CD8-positive, alpha-beta memory T cell (primary cell): ENCODE results near the gene LYL1. TPM values are rescaled to one million over a fixed set of nuclear protein-coding genes. Genes with fewer than 3 reads are reported as not detected.
A peak's percentile ranks its signal among the peaks of the same experiment; 100 is the strongest.

Experiments
- CTCF ChIA-PET: fragments of 350-600 bp; sonication (Branson Sonifier 250); formaldehyde crosslinking; loops from one replicate; lab custom pipeline; 2021; ENCODE audit warnings: antibody characterized with exemption; lab: Charles Lee
- POLR2A ChIA-PET: fragments of 350-600 bp; sonication (Branson Sonifier 250); formaldehyde crosslinking; loops from one replicate; lab custom pipeline; 2021; ENCODE audit warnings: antibody characterized with exemption; lab: Charles Lee
- DNase-seq, 5 donors: peaks; one replicate each; pipeline versions ENCODE4 v3.0.0 to v3.0.0-alpha.2; 2020 to 2022; ENCODE audit warnings: mixed read lengths in 1 of 5
- H3K27ac ChIP-seq: one replicate; pipeline ENCODE4 v1.7.0; 2013; ENCODE audit warnings: low read depth, mild to moderate bottlenecking, low read length, moderate library complexity
- H3K27me3 ChIP-seq: 2 replicates; pipeline ENCODE4 v1.7.0; 2013; ENCODE audit warnings: low read length, mild to moderate bottlenecking; ENCODE audit not compliant: insufficient read depth, poor library complexity, severe bottlenecking
- H3K36me3 ChIP-seq: 2 replicates; pipeline ENCODE4 v1.7.0; 2013; ENCODE audit warnings: mild to moderate bottlenecking, low read length, moderate library complexity; ENCODE audit not compliant: insufficient read depth
- H3K4me1 ChIP-seq: 2 replicates; pipeline ENCODE4 v1.7.0; 2013; ENCODE audit warnings: mild to moderate bottlenecking, low read length, moderate library complexity; ENCODE audit not compliant: insufficient read depth
- H3K4me3 ChIP-seq: 2 replicates; pipeline ENCODE4 v1.7.0; 2013; ENCODE audit warnings: mild to moderate bottlenecking, low read length
- H3K9me3 ChIP-seq: 2 replicates; pipeline ENCODE4 v1.7.0; 2013; ENCODE audit warnings: mild to moderate bottlenecking, low read length
- H3K27ac Mint-ChIP-seq, 8 donors: one replicate each; pipeline ENCODE4 v1.8.0; 2020 to 2021; ENCODE audit warnings: mixed read lengths in 8 of 8, mild to moderate bottlenecking in 6 of 8, inconsistent platforms in 3 of 8, moderate library complexity in 3 of 8
- H3K27me3 Mint-ChIP-seq, 2 donors: one replicate each; pipeline ENCODE4 v1.8.0; 2020 to 2021; ENCODE audit warnings: mixed read lengths in 2 of 2, mild to moderate bottlenecking in 1 of 2, moderate library complexity in 1 of 2
- H3K36me3 Mint-ChIP-seq, 3 donors: one replicate each; pipeline ENCODE4 v1.8.0; 2020 to 2021; ENCODE audit warnings: mixed read lengths in 3 of 3, inconsistent platforms in 1 of 3, mild to moderate bottlenecking in 1 of 3
- H3K4me1 Mint-ChIP-seq, 3 donors: one replicate each; pipeline ENCODE4 v1.8.0; 2020 to 2021; ENCODE audit warnings: mixed read lengths in 3 of 3, inconsistent platforms in 1 of 3, mild to moderate bottlenecking in 1 of 3
- H3K4me3 Mint-ChIP-seq, 7 donors: one replicate each; pipeline ENCODE4 v1.8.0; 2020 to 2021; ENCODE audit warnings: mixed read lengths in 7 of 7, mild to moderate bottlenecking in 6 of 7, moderate library complexity in 4 of 7, inconsistent platforms in 2 of 7
- H3K9me3 Mint-ChIP-seq, 5 donors: one replicate each; pipeline ENCODE4 v1.8.0; 2020 to 2022; ENCODE audit warnings: mixed read lengths in 5 of 5, mild to moderate bottlenecking in 3 of 5, moderate library complexity in 2 of 5, inconsistent platforms in 1 of 5
- polyA plus RNA-seq: library from polyadenylated mRNA; unstranded; fragments of 300-500 nt; fragmentation: Illumina TruSeq; gene quantifications from one replicate; pipeline ENCODE4 v1.2.3, GENCODE V29; 2021
- total RNA-seq, 2 experiments: library from RNA; stranded (reverse); gene quantifications; one replicate each; pipeline ENCODE4 v1.2.3, GENCODE V29; 2021

The LYL1 gene
- total and polyA plus RNA-seq, 3 experiments from 2014 or later: 2.3 to 4.1 (median 2.5) TPM

GRCh38 chr19:13082192-13083007, 20.3 kb downstream of the LYL1 start:
- Mint-ChIP-seq H3K4me3 (no peak overlapping the region), H3K4me1 (peaks cover 0 to 4% (median 0%) of the 10 kb centered on the region in 3 donors), H3K27me3 (peaks cover 0 to 2% of the 10 kb centered on the region in 2 donors), H3K9me3 (no peaks in the 10 kb centered on the region), H3K36me3 (no peaks in the 10 kb centered on the region), H3K27ac (no peak overlapping the region)
- Histone ChIP-seq H3K4me1 (no peaks in the 10 kb centered on the region), H3K27ac (no peak overlapping the region), H3K36me3 (no peaks in the 10 kb centered on the region), H3K9me3 (no peaks in the 10 kb centered on the region), H3K4me3 (no peak overlapping the region), H3K27me3 (no peaks in the 10 kb centered on the region)
- CTCF ChIA-PET: interaction anchor here (1.2 to 2.1 kb wide), 3 partner anchors 12 to 117 kb away, joined by 3 to 8 read pairs (median 5); no protein-coding TSS in a partner anchor
- POLR2A ChIA-PET: no interaction called here
- DNase-seq: no peak

- no peak overlapping the region for H3K27ac Mint-ChIP-seq
- peaks cover 0 to 3% of the 10 kb centered on the region in 2 donors for H3K27me3 Mint-ChIP-seq
- no peak for DNase-seq
- no peaks in the 10 kb centered on the region for H3K9me3 Mint-ChIP-seq
- Histone ChIP-seq H3K4me3 (no peak overlapping the region), H3K27ac (no peak overlapping the region), H3K9me3 (no peaks in the 10 kb centered on the region), H3K36me3 (no peaks in the 10 kb centered on the region), H3K4me1 (no peaks in the 10 kb centered on the region), H3K27me3 (no peaks in the 10 kb centered on the region)
- POLR2A ChIA-PET: no interaction called here
- H3K36me3 Mint-ChIP-seq: no peaks in the 10 kb centered on the region
- CTCF ChIA-PET: interaction anchor here (1.0 to 1.6 kb wide), 3 partner anchors 14 to 25 kb away, joined by 3 to 5 read pairs (median 3); no protein-coding TSS in a partner anchor
- H3K4me1 Mint-ChIP-seq: peaks cover 0 to 4% (median 0%) of the 10 kb centered on the region in 3 donors
- no peak overlapping the region for H3K4me3 Mint-ChIP-seq
Observed at GRCh38 chr19:13079542-13079986, 23.1 kb downstream of the LYL1 start.

- ChIA-PET CTCF (interaction anchor here (1.0 to 1.6 kb wide), 3 partner anchors 15 to 25 kb away, joined by 3 to 5 read pairs (median 3); no protein-coding TSS in a partner anchor), POLR2A (no interaction called here)
- Histone ChIP-seq H3K27me3 (no peaks in the 10 kb centered on the region), H3K9me3 (no peaks in the 10 kb centered on the region), H3K36me3 (no peaks in the 10 kb centered on the region), H3K4me1 (no peaks in the 10 kb centered on the region), H3K27ac (no peak overlapping the region), H3K4me3 (no peak overlapping the region)
- H3K4me1 Mint-ChIP-seq: peaks cover 0 to 4% (median 0%) of the 10 kb centered on the region in 3 donors
- no peak for DNase-seq
- no peaks in the 10 kb centered on the region for H3K36me3 Mint-ChIP-seq
- H3K27ac Mint-ChIP-seq: peak overlapping the region in 1 of 8 donors; percentile 14
- H3K27me3 Mint-ChIP-seq: peaks cover 0 to 3% of the 10 kb centered on the region in 2 donors
- H3K4me3 Mint-ChIP-seq: no peak overlapping the region
- H3K9me3 Mint-ChIP-seq: no peaks in the 10 kb centered on the region
Observed at GRCh38 chr19:13078897-13079541, 23.6 kb downstream of the LYL1 start.

GRCh38 chr19:13078381-13078780, 24.3 kb downstream of the LYL1 start:
- ChIA-PET POLR2A (no interaction called here), CTCF (interaction anchor here (1.0 kb wide), 2 partner anchors 15 to 26 kb away, joined by 3 read pairs; no protein-coding TSS in a partner anchor)
- H3K27me3 ChIP-seq: no peaks in the 10 kb centered on the region
- H3K36me3 ChIP-seq: no peaks in the 10 kb centered on the region
- Mint-ChIP-seq H3K27ac (no peak overlapping the region), H3K9me3 (no peaks in the 10 kb centered on the region), H3K27me3 (peaks cover 0 to 3% of the 10 kb centered on the region in 2 donors), H3K36me3 (no peaks in the 10 kb centered on the region), H3K4me1 (peaks cover 0 to 4% (median 0%) of the 10 kb centered on the region in 3 donors), H3K4me3 (no peak overlapping the region)
- DNase-seq: no peak
- H3K27ac ChIP-seq: no peak overlapping the region
- H3K4me1 ChIP-seq: no peaks in the 10 kb centered on the region
- no peaks in the 10 kb centered on the region for H3K9me3 ChIP-seq
- no peak overlapping the region for H3K4me3 ChIP-seq

- Mint-ChIP-seq H3K36me3 (no peaks in the 10 kb centered on the region), H3K9me3 (no peaks in the 10 kb centered on the region), H3K4me1 (peaks cover 0 to 4% (median 0%) of the 10 kb centered on the region in 3 donors), H3K27me3 (peaks cover 0 to 5% of the 10 kb centered on the region in 2 donors), H3K4me3 (no peak overlapping the region), H3K27ac (no peak overlapping the region)
- no peak overlapping the region for H3K4me3 ChIP-seq
- no peaks in the 10 kb centered on the region for H3K4me1 ChIP-seq
- ChIA-PET POLR2A (no interaction called here), CTCF (interaction anchor here (0.9 to 1.2 kb wide), 2 partner anchors 16 to 100 kb away, joined by 4 read pairs; no protein-coding TSS in a partner anchor)
- no peaks in the 10 kb centered on the region for H3K27me3 ChIP-seq
- H3K9me3 ChIP-seq: no peaks in the 10 kb centered on the region
- no peaks in the 10 kb centered on the region for H3K36me3 ChIP-seq
- no peak for DNase-seq
- H3K27ac ChIP-seq: no peak overlapping the region
Observed at GRCh38 chr19:13077240-13077639, 25.4 kb downstream of the LYL1 start.

DNA sequence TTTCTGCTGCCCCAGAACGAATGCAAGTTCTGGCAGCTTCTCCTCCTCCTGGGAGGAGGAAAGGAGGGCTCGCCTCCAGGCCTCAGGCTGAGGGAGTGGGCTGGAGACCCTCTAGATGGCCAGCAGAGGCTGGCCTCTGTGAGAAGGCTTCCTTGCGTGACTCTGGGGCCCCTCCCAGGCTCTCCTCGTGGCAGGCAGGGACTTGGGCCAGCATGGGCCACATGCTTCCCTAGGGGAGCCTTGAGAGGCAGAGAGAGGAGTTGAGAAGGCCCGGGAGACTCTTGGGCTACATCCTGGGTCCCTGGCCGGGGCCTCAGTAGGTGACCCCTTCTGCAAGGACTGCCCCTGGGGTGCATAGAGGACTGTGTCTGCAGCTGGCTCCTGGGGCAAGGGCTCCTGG, 25.9 kb downstream of the LYL1 start:
- DNase-seq: no peak
- H3K9me3 ChIP-seq: no peaks in the 10 kb centered on the region
- Mint-ChIP-seq H3K27me3 (peaks cover 0 to 5% of the 10 kb centered on the region in 2 donors), H3K4me3 (no peak overlapping the region), H3K36me3 (no peaks in the 10 kb centered on the region), H3K9me3 (no peaks in the 10 kb centered on the region), H3K27ac (no peak overlapping the region), H3K4me1 (peaks cover 0 to 4% (median 0%) of the 10 kb centered on the region in 3 donors)
- POLR2A ChIA-PET: no interaction called here
- CTCF ChIA-PET: interaction anchor here (0.9 to 1.2 kb wide), 2 partner anchors 16 to 99 kb away, joined by 4 read pairs; no protein-coding TSS in a partner anchor
- no peaks in the 10 kb centered on the region for H3K4me1 ChIP-seq
- no peak overlapping the region for H3K4me3 ChIP-seq
- no peaks in the 10 kb centered on the region for H3K36me3 ChIP-seq
- no peaks in the 10 kb centered on the region for H3K27me3 ChIP-seq
- H3K27ac ChIP-seq: no peak overlapping the region

DNA sequence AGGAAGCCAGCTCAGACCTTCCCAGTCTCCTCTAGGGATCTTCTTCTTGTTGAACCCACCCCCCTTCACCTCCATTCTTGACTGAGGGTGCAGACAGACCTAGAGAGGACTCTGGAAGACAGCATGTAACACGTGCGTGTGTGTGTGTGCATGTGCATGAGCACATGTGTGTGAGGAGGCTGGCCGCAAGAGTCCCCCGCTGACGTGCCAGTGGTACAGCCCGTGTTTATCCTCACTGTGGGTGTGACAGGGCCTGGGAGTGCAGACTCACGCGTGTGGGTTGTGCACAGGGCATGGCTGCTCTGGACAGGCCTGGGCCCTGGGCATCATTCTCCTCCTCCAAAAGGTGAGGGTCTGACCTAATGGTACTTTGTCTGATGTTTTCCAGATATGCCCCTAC, 26.3 kb downstream of the LYL1 start:
- no peak overlapping the region for H3K27ac Mint-ChIP-seq
- DNase-seq: no peak
- H3K4me1 Mint-ChIP-seq: peaks cover 0 to 4% (median 0%) of the 10 kb centered on the region in 3 donors
- H3K36me3 Mint-ChIP-seq: no peaks in the 10 kb centered on the region
- CTCF ChIA-PET: no interaction called here
- no peaks in the 10 kb centered on the region for H3K4me1 ChIP-seq
- no peaks in the 10 kb centered on the region for H3K36me3 ChIP-seq
- no peaks in the 10 kb centered on the region for H3K9me3 Mint-ChIP-seq
- no peak overlapping the region for H3K27ac ChIP-seq
- no peak overlapping the region for H3K4me3 Mint-ChIP-seq
- no peaks in the 10 kb centered on the region for H3K27me3 ChIP-seq
- no peak overlapping the region for H3K4me3 ChIP-seq
- H3K27me3 Mint-ChIP-seq: peaks cover 0 to 5% of the 10 kb centered on the region in 2 donors
- no peaks in the 10 kb centered on the region for H3K9me3 ChIP-seq
- POLR2A ChIA-PET: no interaction called here
